Epithelial cell of esophagus (primary cell): ENCODE measurements around the gene PLCB1.

Experiments
- DNase-seq: peaks from one replicate; pipeline ENCODE4 v3.0.0; 2010; ENCODE audit warnings: low read depth
- H3K4me3 ChIP-seq: 2 replicates; pipeline ENCODE4 v1.5.1; 2011; ENCODE audit warnings: mild to moderate bottlenecking, low read length, control low read depth
- CTCF ChIP-seq: IDR thresholded peaks from 2 replicates; pipeline ENCODE4 v1.5.1; 2011; ENCODE audit warnings: low read depth, mild to moderate bottlenecking, low read length, control low read depth, inconsistent platforms; ENCODE audit not compliant: insufficient read depth; ENCODE audit errors: missing control alignments

The PLCB1 gene

GRCh38 chr20:8654486-8654885 lies 522.4 kb downstream of the PLCB1 start:
- H3K4me3 ChIP-seq: no peak overlapping the region
- TF ChIP-seq CTCF: no peak
- no peak for DNase-seq

GRCh38 chr20:8656335-8656734 lies 524.3 kb downstream of the PLCB1 start:
- TF ChIP-seq CTCF: no peak
- no peak overlapping the region for H3K4me3 ChIP-seq
- no peak for DNase-seq

- no peak for DNase-seq
- TF ChIP-seq CTCF: no peak
Measured at GRCh38 chr20:8657664-8658063, 525.6 kb downstream of the PLCB1 start.

GRCh38 chr20:8658103-8658502 lies 526.0 kb downstream of the PLCB1 start:
- no peak overlapping the region for H3K4me3 ChIP-seq
- no peak for DNase-seq
- TF ChIP-seq CTCF: no peak

More at GRCh38 chr20:8657664-8658063, 525.6 kb downstream of the PLCB1 start:
- H3K4me3 ChIP-seq: no peak overlapping the region

- no peak for TF ChIP-seq CTCF
- DNase-seq: no peak
- no peak overlapping the region for H3K4me3 ChIP-seq
Measured at GRCh38 chr20:8661229-8661952, 529.3 kb downstream of the PLCB1 start.

- no peak for TF ChIP-seq CTCF
- DNase-seq: no peak
- no peak overlapping the region for H3K4me3 ChIP-seq
Measured at GRCh38 chr20:8662433-8662954, 530.4 kb downstream of the PLCB1 start.

GRCh38 chr20:8663424-8663823 lies 531.4 kb downstream of the PLCB1 start:
- no peak overlapping the region for H3K4me3 ChIP-seq
- TF ChIP-seq CTCF: no peak
- DNase-seq: no peak
